Thyroid gland (tissue), 4 donors: ENCODE results near the gene HOOK1. TPM values are rescaled to one million over a fixed set of nuclear protein-coding genes. Genes with fewer than 3 reads are reported as not detected.
A peak's percentile ranks its signal among the peaks of the same experiment; 100 is the strongest.
"Not testable (repeated sequence)": the region's sequence is repeated elsewhere in the genome, so short reads cannot be mapped to it uniquely, and the experiment has no call there.

Experiments used
- DNase-seq, 2 donors: peaks; one replicate each; pipeline ENCODE4 v3.0.0-alpha.2; 2019
- H3K27ac ChIP-seq, 3 donors: fragments of 200-600 bp; sonication (generic); 1 replicate in 2 of 3; 2 replicates in 1 of 3; pipeline ENCODE4 v1.5.1; 2016 to 2019; ENCODE audit warnings: mild to moderate bottlenecking in 1 of 3, moderate library complexity in 1 of 3
- H3K27me3 ChIP-seq: fragments of 200-600 bp; sonication (generic); one replicate; pipeline ENCODE4 v1.5.1; 2019
- H3K36me3 ChIP-seq, 2 donors: fragments of 200-600 bp; sonication (generic); one replicate each; pipeline ENCODE4 v1.5.1; 2016 to 2019
- H3K4me1 ChIP-seq, 2 donors: fragments of 200-600 bp; sonication (generic); one replicate each; pipeline ENCODE4 v1.5.1; 2017 to 2019
- H3K4me3 ChIP-seq, 3 donors: fragments of 200-600 bp; sonication (generic); replicated peaks in 1 of 3; 1 replicate in 2 of 3; 2 replicates in 1 of 3; pipeline ENCODE4 v1.5.1; 2016; ENCODE audit warnings: mild to moderate bottlenecking in 1 of 3
- H3K9me3 ChIP-seq: fragments of 200-600 bp; sonication (generic); one replicate; pipeline ENCODE4 v1.5.1; 2017
- POLR2A ChIP-seq, 2 donors: fragments of 450-650 bp; IDR thresholded peaks; one replicate each; pipeline ENCODE4 v1.6.1; 2017; ENCODE audit warnings: antibody characterized with exemption in 2 of 2, mild to moderate bottlenecking in 2 of 2, moderate library complexity in 1 of 2
- WGBS, 2 donors: methylation state at CpG; one replicate each; pipeline ENCODE4 v1.1.5; 2017; 5-methylcytosine and 5-hydroxymethylcytosine counted together
- intact Hi-C: fragments of 100-400 bp; cut with DNase I; formaldehyde crosslinking; loops from one replicate; pipeline ENCODE4 v1.15.1; 2023
- total RNA-seq, 4 donors: library from RNA; depleted of rRNA; stranded (reverse); fragments of >200 nt; gene quantifications; one replicate each; pipeline ENCODE4 v1.2.3, GENCODE V29; 2016
- TF ChIP-seq, protein P1 (sequence below), 6 experiments: fragments of 200-600 bp in 3 of 6; fragments of 450-650 bp in 3 of 6; sonication (generic) in 3 of 6; IDR thresholded peaks; one replicate each; pipeline ENCODE4 v1.5.1; 2016 to 2019; ENCODE audit warnings: antibody characterized with exemption in 6 of 6, mild to moderate bottlenecking in 2 of 6, inconsistent platforms in 1 of 6, moderate library complexity in 1 of 6

The HOOK1 gene
- total RNA-seq, 4 donors from 2014 or later: 13.2 to 38.3 (median 31.3) TPM

DNA sequence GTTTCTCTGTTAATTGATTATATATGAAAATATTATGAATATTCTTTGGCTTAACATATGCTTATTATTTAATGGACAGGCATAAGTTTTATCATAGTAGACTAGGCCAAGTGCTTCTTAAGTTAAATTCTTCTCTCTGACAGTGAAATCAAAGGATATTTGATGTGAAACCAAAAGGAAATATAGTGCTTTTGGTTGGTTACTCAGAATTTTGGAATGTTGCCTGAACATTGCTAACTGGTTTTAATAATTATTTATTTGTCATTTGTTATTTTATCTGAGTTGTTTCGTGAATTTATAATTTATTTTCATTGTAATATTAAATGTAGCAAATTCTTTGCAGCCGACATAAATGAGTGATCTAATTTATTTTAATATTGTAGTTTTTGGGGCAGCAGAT is 18.3 kb downstream of the HOOK1 start:
- Histone ChIP-seq H3K27ac (peak overlapping the region; percentile 43 to 78 (median 62)), H3K4me3 (no peak overlapping the region), H3K27me3 (no peaks in the 10 kb centered on the region), H3K4me1 (peaks cover 15 to 19% of the 10 kb centered on the region in 2 donors), H3K36me3 (no peaks in the 10 kb centered on the region), H3K9me3 (no peaks in the 10 kb centered on the region)
- WGBS, 2 donors: 34 to 43% methylated on average over 2 of the region's 2 CpGs
- intact Hi-C loops: no loop called here
- TF ChIP-seq, protein P1, sequence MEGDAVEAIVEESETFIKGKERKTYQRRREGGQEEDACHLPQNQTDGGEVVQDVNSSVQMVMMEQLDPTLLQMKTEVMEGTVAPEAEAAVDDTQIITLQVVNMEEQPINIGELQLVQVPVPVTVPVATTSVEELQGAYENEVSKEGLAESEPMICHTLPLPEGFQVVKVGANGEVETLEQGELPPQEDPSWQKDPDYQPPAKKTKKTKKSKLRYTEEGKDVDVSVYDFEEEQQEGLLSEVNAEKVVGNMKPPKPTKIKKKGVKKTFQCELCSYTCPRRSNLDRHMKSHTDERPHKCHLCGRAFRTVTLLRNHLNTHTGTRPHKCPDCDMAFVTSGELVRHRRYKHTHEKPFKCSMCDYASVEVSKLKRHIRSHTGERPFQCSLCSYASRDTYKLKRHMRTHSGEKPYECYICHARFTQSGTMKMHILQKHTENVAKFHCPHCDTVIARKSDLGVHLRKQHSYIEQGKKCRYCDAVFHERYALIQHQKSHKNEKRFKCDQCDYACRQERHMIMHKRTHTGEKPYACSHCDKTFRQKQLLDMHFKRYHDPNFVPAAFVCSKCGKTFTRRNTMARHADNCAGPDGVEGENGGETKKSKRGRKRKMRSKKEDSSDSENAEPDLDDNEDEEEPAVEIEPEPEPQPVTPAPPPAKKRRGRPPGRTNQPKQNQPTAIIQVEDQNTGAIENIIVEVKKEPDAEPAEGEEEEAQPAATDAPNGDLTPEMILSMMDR (IDR thresholded peaks at IDR 0.05): no peak
- TF ChIP-seq POLR2A (IDR thresholded peaks at IDR 0.05): no peak
- DNase-seq: no peak

DNA sequence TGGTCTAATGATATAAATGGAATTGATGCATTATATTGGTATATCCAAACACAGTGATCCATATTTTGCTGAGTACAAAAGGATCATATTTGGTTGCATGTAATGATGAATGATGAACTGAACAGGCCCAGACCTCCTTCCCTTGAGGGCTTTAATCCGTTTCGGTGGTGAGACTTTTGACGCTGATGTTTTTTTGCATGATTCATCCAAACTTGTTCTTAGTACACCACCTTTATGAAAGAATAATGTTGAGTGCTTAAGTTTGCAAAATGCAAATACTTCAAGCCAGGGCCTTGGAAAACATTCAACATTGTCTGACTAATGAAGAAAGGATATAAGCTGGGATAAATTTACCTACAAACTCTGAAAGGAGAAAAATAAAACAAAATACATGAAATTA is 19.2 kb downstream of the HOOK1 start:
- H3K27ac ChIP-seq: peak overlapping the region; percentile 43 to 78 (median 46)
- peaks cover 15 to 19% of the 10 kb centered on the region in 2 donors for H3K4me1 ChIP-seq
- no peak for DNase-seq
- no peaks in the 10 kb centered on the region for H3K27me3 ChIP-seq
- no peaks in the 10 kb centered on the region for H3K9me3 ChIP-seq
- intact Hi-C loops: no loop called here
- WGBS, 2 donors: 44 to 58% methylated on average over 3 of the region's 3 CpGs
- no peaks in the 10 kb centered on the region for H3K36me3 ChIP-seq
- H3K4me3 ChIP-seq: no peak overlapping the region
- no peak for TF ChIP-seq POLR2A (IDR thresholded peaks at IDR 0.05)

DNA sequence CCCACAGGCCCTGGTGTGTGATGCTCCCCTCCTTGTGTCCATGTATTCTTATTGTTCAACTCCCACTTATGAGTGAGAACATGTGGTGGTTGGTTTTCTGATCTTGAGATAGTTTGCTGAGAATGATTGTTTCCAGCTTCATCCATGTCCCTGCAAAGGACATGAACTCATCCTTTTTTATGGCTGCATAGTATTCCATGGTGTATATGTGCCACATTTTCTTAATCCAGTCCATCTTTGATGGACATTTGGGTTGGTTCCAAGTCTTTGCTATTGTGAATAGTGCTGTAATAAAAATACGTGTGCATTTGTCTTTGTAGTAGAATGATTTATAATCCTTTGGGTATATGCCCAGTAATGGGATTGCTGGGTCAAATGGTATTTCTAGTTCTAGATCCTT is 23.1 kb downstream of the HOOK1 start:
- H3K27me3 ChIP-seq, H3K9me3 ChIP-seq: not testable (repeated sequence)
- WGBS, 2 donors: 72 to 86% methylated on average over 1 of the region's 1 CpG

DNA sequence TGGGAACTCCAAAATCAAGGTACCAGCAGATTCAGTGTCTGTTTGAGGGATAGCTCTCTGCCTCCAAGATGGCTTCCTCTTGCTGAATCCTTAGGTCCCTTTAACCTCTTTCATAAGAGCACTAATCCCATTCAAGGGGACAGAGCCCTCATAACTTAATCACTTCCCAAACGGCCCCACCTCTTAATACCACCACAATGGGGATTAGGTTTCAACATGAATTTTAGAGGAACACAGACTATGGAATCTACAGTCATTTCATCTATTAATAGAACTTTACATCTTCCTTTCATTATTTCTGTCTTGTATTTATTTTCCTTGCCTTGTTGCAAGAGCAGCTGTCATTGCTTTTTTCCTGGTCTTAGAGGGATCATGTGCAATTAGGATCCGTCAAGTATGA is 30.3 kb downstream of the HOOK1 start:
- no peak overlapping the region for H3K27ac ChIP-seq
- no peaks in the 10 kb centered on the region for H3K27me3 ChIP-seq
- WGBS, 2 donors: 68 to 78% methylated on average over 2 of the region's 2 CpGs
- DNase-seq: no peak
- intact Hi-C loops: no loop called here
- peaks cover 0 to 5% of the 10 kb centered on the region in 2 donors for H3K36me3 ChIP-seq
- H3K4me3 ChIP-seq: no peak overlapping the region
- TF ChIP-seq, protein P1 (IDR thresholded peaks at IDR 0.05): no peak
- no peak for TF ChIP-seq POLR2A (IDR thresholded peaks at IDR 0.05)
- H3K9me3 ChIP-seq: no peaks in the 10 kb centered on the region
- no peaks in the 10 kb centered on the region for H3K4me1 ChIP-seq

More for the DNA sequence above, 23.1 kb downstream of the HOOK1 start:
- H3K36me3 ChIP-seq, H3K4me1 ChIP-seq, intact Hi-C loops, H3K4me3 ChIP-seq, DNase-seq, H3K27ac ChIP-seq: not testable (repeated sequence)

DNA sequence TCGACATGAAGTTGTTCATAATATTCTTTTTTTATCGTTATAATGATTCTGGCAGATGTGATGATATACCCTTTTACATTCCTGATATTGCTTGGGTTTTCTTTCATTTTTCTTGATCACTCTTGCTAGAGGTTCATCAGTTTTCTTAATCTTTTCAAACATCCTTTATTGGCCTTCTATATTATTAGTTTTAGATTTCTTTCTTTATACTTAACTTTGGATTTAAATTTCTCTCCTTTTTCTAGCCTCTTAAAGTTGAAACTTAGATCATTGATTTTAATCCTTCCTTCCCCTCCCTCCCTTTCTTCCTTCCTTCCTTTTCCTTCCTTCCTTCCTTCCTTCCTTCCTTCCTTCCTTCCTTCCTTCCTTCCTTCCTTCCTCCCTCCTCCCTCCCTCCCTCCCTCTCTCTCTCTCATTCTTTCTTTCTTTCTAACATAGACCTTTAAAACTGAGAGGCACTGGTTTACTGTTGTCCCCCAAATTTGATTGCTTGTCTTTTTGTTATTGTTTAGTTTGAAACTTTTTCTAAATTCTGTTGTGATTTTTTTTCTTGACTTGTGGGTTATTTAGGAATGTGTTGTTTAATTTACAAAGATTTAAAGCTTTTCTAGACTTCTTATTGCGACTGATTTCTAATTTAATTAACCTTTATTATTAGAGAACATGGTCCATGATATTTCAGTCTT is 31.6 kb downstream of the HOOK1 start:
- peaks cover 0 to 5% of the 10 kb centered on the region in 2 donors for H3K36me3 ChIP-seq
- TF ChIP-seq, protein P1 (IDR thresholded peaks at IDR 0.05): no peak
- TF ChIP-seq POLR2A (IDR thresholded peaks at IDR 0.05): no peak

DNA sequence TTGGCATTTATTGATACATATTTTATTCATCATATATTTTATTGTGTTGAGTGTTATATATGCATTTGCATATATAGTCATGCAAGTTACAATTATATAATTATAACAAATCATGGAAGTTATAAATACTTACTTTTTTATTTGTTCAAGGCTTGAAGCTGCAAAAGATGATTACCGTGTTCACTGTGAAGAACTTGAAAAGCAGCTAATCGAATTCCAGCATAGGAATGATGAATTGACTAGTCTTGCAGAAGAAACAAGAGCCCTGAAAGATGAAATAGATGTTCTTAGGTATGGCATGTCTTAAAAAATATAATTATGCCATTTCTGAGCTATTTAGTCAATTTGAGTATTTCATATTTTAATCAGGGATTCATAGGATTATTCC is 32.1 kb downstream of the HOOK1 start:
- TF ChIP-seq, protein P1 (IDR thresholded peaks at IDR 0.05): no peak
- no peak for TF ChIP-seq POLR2A (IDR thresholded peaks at IDR 0.05)

More for the DNA sequence above, 31.6 kb downstream of the HOOK1 start:
- no peak overlapping the region for H3K27ac ChIP-seq
- H3K9me3 ChIP-seq: no peaks in the 10 kb centered on the region
- DNase-seq: no peak
- H3K4me3 ChIP-seq: no peak overlapping the region
- no peaks in the 10 kb centered on the region for H3K27me3 ChIP-seq
- intact Hi-C loops: no loop called here
- WGBS, 2 donors: 98 to 99% methylated on average over 3 of the region's 3 CpGs
- H3K4me1 ChIP-seq: no peaks in the 10 kb centered on the region

More for the DNA sequence above, 32.1 kb downstream of the HOOK1 start:
- 96% methylated on average over 2 of the region's 2 CpGs for WGBS, 2 donors
- Histone ChIP-seq H3K4me1 (no peaks in the 10 kb centered on the region), H3K27me3 (no peaks in the 10 kb centered on the region), H3K27ac (no peak overlapping the region), H3K36me3 (peaks cover 0 to 5% of the 10 kb centered on the region in 2 donors), H3K4me3 (no peak overlapping the region), H3K9me3 (no peaks in the 10 kb centered on the region)
- no peak for DNase-seq
- intact Hi-C loops: no loop called here
